ENCODE measurements around the gene MAPK7. TPM values are rescaled to one million over a fixed set of nuclear protein-coding genes. Genes with fewer than 3 reads are reported as not detected.

The MAPK7 gene
- total and polyA plus RNA-seq, 2 experiments from 2014 or later = 21.2 to 28.6 TPM

GRCh38 chr17:19331134-19331533, 47.2 kb upstream of the MAPK7 start:
- Histone ChIP-seq H3K27me3 (replicated peaks; ENCODE audit: insufficient read depth) (no peaks in the 10 kb centered on the region), H3K9me2 (ENCODE audit: insufficient read depth) (no peaks in the 10 kb centered on the region), H3K9me3 (ENCODE audit: low read depth) (no peaks in the 10 kb centered on the region), H3K27ac (peak overlapping the region; percentile 41), H3K36me3 (ENCODE audit: low read depth) (no peaks in the 10 kb centered on the region), H3K4me1 (ENCODE audit: insufficient read depth) (peaks cover 46% of the 10 kb centered on the region), H3F3A (ENCODE audit: insufficient read depth) (peaks cover 42% of the 10 kb centered on the region), H3K79me2 (ENCODE audit: insufficient read depth) (no peaks in the 10 kb centered on the region), H2AFZ (no peak overlapping the region), H3K4me2 (ENCODE audit: unreplicated experiment) (peak overlapping the region; percentile 40), H3K4me3 (no peak overlapping the region), H4K20me1 (ENCODE audit: insufficient read depth) (no peaks in the 10 kb centered on the region), H3K9ac (peak overlapping the region; percentile 39; the same call in 1 of the 2 replicates)
- 1% methylated on average over 4 of the region's 4 CpGs for WGBS, 2 experiments (ENCODE audit: low coverage in 1 of 2, low lambda C conversion rate in 2 of 2, missing lambda C conversion rate in 2 of 2)
- in situ Hi-C loops (cut with MboI) = no loop called here
- DNase-seq = peak; percentile 95
- TF ChIP-seq EZH2phosphoT487 (IDR thresholded peaks at IDR 0.05; ENCODE audit: insufficient read depth, low read depth) (no peak), EZH2 (IDR thresholded peaks at IDR 0.05; ENCODE audit: insufficient read depth, poor library complexity, severe bottlenecking) (no peak)

GRCh38 chr17:19331543-19332245, 46.6 kb upstream of the MAPK7 start:
- Histone ChIP-seq H3K27me3 (replicated peaks; ENCODE audit: insufficient read depth) (no peaks in the 10 kb centered on the region), H3K4me3 (no peak overlapping the region), H3F3A (ENCODE audit: insufficient read depth) (peaks cover 37% of the 10 kb centered on the region), H3K4me1 (ENCODE audit: insufficient read depth) (peaks cover 44% of the 10 kb centered on the region), H3K9me3 (ENCODE audit: low read depth) (no peaks in the 10 kb centered on the region), H3K9me2 (ENCODE audit: insufficient read depth) (no peaks in the 10 kb centered on the region), H3K36me3 (ENCODE audit: low read depth) (no peaks in the 10 kb centered on the region), H3K9ac (peak overlapping the region; percentile 39; the same call in 1 of the 2 replicates), H3K4me2 (ENCODE audit: unreplicated experiment) (peak overlapping the region; percentile 39), H3K79me2 (ENCODE audit: insufficient read depth) (no peaks in the 10 kb centered on the region), H2AFZ (no peak overlapping the region), H4K20me1 (ENCODE audit: insufficient read depth) (no peaks in the 10 kb centered on the region), H3K27ac (peak overlapping the region; percentile 41)
- in situ Hi-C loops (cut with MboI) = no loop called here
- peak; percentile 27 for DNase-seq
- no peak for TF ChIP-seq EZH2 (IDR thresholded peaks at IDR 0.05; ENCODE audit: insufficient read depth, poor library complexity, severe bottlenecking)
- no peak for TF ChIP-seq EZH2phosphoT487 (IDR thresholded peaks at IDR 0.05; ENCODE audit: insufficient read depth, low read depth)
- 78 to 81% methylated on average over 13 of the region's 13 CpGs for WGBS, 2 experiments (ENCODE audit: low coverage in 1 of 2, low lambda C conversion rate in 2 of 2, missing lambda C conversion rate in 2 of 2)

GRCh38 chr17:19332371-19333131, 45.7 kb upstream of the MAPK7 start:
- TF ChIP-seq EZH2phosphoT487 (IDR thresholded peaks at IDR 0.05; ENCODE audit: insufficient read depth, low read depth) (no peak), EZH2 (IDR thresholded peaks at IDR 0.05; ENCODE audit: insufficient read depth, poor library complexity, severe bottlenecking) (no peak)
- Histone ChIP-seq H3K9ac (no peak overlapping the region), H3K27ac (no peak overlapping the region), H4K20me1 (ENCODE audit: insufficient read depth) (no peaks in the 10 kb centered on the region), H3K36me3 (ENCODE audit: low read depth) (no peaks in the 10 kb centered on the region), H3K27me3 (replicated peaks; ENCODE audit: insufficient read depth) (no peaks in the 10 kb centered on the region), H3K4me3 (no peak overlapping the region), H3K9me3 (ENCODE audit: low read depth) (no peaks in the 10 kb centered on the region), H3K79me2 (ENCODE audit: insufficient read depth) (no peaks in the 10 kb centered on the region), H3F3A (ENCODE audit: insufficient read depth) (peaks cover 31% of the 10 kb centered on the region), H2AFZ (no peak overlapping the region), H3K4me1 (ENCODE audit: insufficient read depth) (peaks cover 36% of the 10 kb centered on the region), H3K9me2 (ENCODE audit: insufficient read depth) (no peaks in the 10 kb centered on the region), H3K4me2 (ENCODE audit: unreplicated experiment) (no peak overlapping the region)
- in situ Hi-C loops (cut with MboI) = no loop called here
- WGBS, 2 experiments (ENCODE audit: low coverage in 1 of 2, low lambda C conversion rate in 2 of 2, missing lambda C conversion rate in 2 of 2) = 77 to 80% methylated on average over 6 of the region's 6 CpGs
- DNase-seq = no peak

- Histone ChIP-seq H3F3A (ENCODE audit: insufficient read depth) (peaks cover 31% of the 10 kb centered on the region), H2AFZ (no peak overlapping the region), H3K36me3 (ENCODE audit: low read depth) (no peaks in the 10 kb centered on the region), H4K20me1 (ENCODE audit: insufficient read depth) (no peaks in the 10 kb centered on the region), H3K9ac (no peak overlapping the region), H3K27me3 (replicated peaks; ENCODE audit: insufficient read depth) (no peaks in the 10 kb centered on the region), H3K79me2 (ENCODE audit: insufficient read depth) (no peaks in the 10 kb centered on the region), H3K9me2 (ENCODE audit: insufficient read depth) (no peaks in the 10 kb centered on the region), H3K9me3 (ENCODE audit: low read depth) (no peaks in the 10 kb centered on the region), H3K4me3 (no peak overlapping the region), H3K27ac (no peak overlapping the region), H3K4me2 (ENCODE audit: unreplicated experiment) (no peak overlapping the region), H3K4me1 (ENCODE audit: insufficient read depth) (peaks cover 30% of the 10 kb centered on the region)
- TF ChIP-seq EZH2 (IDR thresholded peaks at IDR 0.05; ENCODE audit: insufficient read depth, poor library complexity, severe bottlenecking) (no peak), EZH2phosphoT487 (IDR thresholded peaks at IDR 0.05; ENCODE audit: insufficient read depth, low read depth) (no peak)
- 96 to 100% methylated on average over 1 of the region's 1 CpG for WGBS, 2 experiments (ENCODE audit: low coverage in 1 of 2, low lambda C conversion rate in 2 of 2, missing lambda C conversion rate in 2 of 2)
- no peak for DNase-seq
- in situ Hi-C loops (cut with MboI) = no loop called here
Measured at GRCh38 chr17:19333132-19333440, 45.2 kb upstream of the MAPK7 start.

Data from GM23248 (cell line).